Dedifferentiated amniotic fluid mesenchymal stem cell (primary cell): Measurements from ENCODE around the gene GAS2L1.

ENCODE experiments used
- DNase-seq: peaks from one replicate; pipeline ENCODE4 v3.0.0-alpha.2; 2016; ENCODE audit errors: extremely low spot score

The GAS2L1 gene

DNA sequence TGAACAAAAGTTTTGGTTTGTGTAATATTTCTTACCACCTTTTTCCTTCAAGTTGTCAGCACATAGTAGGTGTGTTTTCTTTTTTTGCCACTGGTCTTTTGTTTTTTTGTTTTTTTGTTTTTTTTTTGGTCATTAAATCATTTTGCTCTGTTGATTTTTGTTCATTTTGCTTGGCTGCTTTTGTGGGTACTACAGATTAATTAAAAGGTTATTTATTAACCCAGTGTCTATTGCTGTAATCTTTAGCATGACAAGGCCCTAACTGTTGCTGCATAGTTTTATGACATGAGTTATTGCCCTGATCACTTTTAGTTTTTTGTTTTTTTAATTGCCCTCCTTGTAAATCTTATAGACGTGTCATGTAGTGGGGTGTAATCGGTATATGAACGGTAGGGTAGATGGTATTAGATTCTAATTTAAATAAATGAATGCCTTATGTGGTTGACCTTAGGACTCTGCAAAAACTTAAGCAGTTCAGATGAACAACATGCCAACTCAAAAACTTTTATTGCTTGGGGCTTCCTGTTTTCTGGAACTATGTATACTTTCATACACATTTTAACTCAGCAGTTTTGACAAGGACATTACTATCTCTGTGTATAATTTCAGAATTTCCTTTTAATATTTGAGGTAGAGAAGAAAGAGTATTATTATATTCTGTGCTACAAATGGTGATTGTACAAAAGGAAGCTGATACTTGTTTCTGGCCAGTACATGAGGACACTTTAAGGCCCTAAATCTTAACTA is 30.5 kb upstream of the GAS2L1 start:
- no peak for DNase-seq

DNA sequence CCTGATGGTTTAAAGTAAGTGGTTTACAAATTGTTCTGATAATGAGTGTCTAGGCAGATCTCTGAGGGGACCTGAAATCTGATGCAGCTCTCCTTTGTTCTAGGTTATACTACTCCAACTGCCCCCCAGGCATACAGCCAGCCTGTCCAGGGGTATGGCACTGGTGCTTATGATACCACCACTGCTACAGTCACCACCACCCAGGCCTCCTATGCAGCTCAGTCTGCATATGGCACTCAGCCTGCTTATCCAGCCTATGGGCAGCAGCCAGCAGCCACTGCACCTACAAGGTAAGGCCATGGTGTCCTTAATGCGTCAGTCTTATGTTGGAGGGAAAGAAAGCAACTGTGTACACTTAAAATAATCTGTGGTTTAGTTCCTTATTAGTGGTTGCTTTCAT is 28.5 kb upstream of the GAS2L1 start:
- no peak for DNase-seq

DNA sequence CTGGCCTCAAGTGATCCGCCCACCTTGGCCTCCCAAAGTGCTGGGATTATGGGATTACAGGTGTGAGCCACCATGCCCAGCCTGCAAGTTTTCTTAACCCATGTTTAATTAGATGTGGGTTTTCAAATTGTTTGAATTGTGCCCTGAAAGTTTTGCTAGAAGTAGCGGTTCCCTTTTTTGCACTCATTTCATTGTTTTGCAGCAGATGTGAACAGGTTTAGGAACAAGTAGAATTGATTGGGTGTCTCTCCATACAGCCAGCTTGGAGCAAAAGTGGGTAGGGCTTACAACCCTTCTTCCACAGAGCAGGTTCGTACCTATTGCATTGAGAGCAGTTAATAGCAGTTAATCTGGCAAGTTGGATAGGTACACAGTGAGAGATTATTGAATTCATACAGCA is 22.3 kb upstream of the GAS2L1 start:
- DNase-seq = no peak

DNA sequence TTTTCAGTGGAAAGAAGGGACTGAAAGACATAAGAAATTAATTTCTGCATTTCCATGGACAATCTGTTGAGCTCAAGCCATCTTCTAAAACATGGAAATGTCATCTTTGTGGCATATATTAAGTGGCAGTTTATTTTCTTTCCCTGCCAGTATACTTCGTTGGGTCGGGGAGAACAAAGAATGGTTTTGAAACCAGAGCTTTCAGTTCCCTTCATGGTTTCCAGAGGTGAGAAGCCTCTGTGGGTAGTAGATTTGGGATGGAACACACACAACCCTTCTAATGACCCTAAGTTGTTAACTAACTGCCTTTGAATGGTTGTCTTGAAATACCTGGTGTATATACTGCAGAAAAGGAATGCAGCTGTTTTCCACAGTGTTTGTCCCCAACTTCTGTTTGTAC is 17.6 kb upstream of the GAS2L1 start:
- DNase-seq = no peak

DNA sequence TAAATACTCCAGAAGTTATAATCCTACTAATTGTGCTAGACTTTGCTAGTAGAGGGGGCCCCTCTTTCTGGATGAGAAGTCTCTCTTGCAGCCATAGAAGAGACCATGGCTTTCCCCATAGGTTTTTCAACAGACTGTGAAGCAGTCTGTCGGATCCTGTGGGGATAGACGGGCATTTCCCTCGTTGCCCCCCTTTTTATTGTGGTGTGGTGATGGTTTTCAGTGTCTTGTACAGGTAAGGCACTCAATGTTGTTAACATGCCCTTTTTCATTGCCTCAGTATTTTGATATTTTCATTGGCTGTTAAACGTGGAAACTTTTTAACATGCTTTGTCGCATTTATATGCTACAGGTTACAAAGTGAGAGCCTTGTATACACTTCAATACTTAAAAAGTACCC is 16.4 kb upstream of the GAS2L1 start:
- no peak for DNase-seq

DNA sequence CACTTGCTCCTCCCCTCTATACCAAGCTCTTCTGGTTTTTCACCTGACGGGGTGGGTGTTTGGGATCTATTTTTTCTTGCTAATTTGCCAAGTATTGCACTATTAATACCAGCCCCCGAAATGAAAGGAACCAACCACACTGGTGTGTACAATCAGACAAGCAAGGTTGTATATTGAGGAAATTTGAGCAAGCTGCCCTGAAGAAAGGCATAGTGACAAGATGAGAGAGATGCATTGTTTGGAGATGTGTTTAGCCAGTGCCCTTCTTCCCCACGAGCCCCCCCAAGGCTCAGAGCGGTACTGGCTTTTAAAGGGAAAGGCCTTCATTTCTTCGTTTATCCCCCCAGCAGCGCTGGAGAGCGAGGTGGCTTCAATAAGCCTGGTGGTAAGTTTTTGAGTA is 15.2 kb upstream of the GAS2L1 start:
- DNase-seq = no peak

GRCh38 chr22:29292379-29292778 is 14.1 kb upstream of the GAS2L1 start:
- DNase-seq = no peak

DNA sequence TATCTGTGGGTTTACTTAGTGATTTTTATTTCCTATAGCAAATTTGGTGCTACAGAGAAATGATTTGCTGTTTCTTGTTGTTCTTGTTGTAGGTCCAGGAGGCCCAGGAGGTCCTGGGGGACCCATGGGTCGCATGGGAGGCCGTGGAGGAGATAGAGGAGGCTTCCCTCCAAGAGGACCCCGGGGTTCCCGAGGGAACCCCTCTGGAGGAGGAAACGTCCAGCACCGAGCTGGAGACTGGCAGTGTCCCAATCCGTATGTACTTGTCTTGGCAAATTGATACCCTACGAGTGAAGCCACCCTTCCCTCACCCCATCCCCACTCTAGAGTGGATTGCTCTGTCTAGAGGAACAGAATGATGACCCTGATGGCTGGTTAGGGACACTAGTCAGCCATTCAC is 7.8 kb upstream of the GAS2L1 start:
- DNase-seq = no peak

DNA sequence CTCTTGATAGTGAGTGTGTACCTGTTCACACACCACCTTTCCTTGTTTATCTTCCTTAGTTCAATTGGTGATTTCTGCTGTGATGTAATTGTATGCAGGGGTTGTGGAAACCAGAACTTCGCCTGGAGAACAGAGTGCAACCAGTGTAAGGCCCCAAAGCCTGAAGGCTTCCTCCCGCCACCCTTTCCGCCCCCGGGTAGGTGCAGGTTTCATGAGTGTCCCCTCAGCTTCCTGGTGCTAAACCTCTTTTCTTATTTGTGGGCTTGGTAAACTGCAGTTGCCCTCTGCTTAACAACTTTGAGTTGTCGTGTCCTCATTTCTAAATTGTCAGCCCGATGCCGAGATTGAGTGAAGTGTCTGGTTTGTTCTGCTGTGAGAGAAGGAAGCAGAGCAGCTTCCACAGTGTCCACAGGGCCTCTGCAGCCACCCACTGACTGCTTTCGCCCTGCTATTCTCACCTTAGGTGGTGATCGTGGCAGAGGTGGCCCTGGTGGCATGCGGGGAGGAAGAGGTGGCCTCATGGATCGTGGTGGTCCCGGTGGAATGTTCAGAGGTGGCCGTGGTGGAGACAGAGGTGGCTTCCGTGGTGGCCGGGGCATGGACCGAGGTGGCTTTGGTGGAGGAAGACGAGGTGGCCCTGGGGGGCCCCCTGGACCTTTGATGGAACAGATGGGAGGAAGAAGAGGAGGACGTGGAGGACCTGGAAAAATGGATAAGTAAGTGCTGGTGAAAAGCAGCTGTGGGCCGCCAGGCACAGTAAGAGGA is 7.1 kb upstream of the GAS2L1 start:
- DNase-seq = no peak

DNA sequence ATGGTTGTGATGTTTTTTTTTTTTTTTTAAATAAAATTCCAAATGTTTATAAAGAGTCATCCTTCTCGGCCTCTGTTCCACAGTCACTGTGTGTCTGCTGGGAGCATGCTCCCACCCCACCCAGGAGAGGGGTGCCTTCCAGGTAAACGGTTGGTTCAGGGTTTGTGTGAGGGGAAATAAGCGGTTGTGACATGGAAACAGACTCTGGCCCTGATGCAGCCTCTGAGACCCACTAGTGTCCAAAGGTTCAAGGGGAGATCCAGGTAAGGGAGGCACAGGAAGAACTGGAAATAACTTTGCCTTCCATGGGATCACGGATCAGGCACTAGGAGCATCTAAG is 6.0 kb upstream of the GAS2L1 start:
- DNase-seq = no peak

DNA sequence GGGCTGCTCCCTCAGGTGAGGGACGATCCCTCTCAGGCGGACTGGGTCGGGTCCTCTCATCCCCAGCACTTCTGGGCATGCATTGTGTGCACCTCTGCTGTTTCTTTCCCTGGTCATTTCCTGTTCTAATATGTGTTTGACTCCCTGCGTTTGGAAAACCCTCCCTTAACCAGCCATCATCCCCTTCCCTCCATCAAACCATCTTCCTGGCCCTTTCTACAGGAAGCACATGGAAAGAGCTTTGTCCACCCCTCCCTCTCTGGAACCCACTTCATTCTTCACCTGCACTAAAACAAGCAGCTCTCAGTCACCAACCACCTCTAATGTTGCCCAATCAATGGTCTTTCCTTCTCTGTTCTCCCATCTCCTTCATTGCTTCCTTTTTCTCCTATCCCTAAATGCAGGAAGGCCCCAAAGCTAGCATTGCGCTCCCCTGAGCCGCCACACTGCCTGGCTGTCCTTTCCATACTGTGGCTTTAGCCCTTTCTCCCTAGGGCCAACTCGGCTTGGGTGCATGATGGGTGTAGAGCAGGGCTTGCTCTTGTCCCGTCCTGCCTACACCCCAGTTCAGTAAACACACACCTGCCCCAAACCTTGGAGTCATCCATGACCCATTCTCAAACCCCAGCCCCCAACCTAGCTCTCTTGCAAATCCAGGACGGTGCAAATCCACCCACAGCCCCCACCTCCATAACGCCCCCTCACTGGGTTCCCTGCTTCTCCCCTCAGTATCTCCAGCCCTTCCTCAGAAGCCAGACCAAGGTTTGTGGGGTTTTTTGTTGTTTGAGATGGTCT is 5.4 kb upstream of the GAS2L1 start:
- DNase-seq = no peak

- DNase-seq = no peak
These were observed 4.6 kb upstream of the GAS2L1 start for GRCh38 chr22:29301716-29302401.

DNA sequence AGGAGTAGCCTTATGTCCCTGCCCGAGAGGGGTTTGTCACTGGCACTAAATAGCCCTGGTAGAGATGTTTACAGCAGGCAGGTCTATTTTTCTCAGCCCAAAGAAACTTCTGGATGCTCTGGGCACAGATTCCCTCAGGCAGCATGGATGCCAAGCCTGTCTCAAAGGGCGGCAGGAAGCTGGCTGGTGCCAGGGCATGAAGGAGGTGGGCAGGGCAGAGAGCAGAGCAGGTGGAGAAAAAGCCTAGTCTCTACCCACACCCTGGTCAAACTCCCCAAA is 4.1 kb upstream of the GAS2L1 start:
- no peak for DNase-seq

DNA sequence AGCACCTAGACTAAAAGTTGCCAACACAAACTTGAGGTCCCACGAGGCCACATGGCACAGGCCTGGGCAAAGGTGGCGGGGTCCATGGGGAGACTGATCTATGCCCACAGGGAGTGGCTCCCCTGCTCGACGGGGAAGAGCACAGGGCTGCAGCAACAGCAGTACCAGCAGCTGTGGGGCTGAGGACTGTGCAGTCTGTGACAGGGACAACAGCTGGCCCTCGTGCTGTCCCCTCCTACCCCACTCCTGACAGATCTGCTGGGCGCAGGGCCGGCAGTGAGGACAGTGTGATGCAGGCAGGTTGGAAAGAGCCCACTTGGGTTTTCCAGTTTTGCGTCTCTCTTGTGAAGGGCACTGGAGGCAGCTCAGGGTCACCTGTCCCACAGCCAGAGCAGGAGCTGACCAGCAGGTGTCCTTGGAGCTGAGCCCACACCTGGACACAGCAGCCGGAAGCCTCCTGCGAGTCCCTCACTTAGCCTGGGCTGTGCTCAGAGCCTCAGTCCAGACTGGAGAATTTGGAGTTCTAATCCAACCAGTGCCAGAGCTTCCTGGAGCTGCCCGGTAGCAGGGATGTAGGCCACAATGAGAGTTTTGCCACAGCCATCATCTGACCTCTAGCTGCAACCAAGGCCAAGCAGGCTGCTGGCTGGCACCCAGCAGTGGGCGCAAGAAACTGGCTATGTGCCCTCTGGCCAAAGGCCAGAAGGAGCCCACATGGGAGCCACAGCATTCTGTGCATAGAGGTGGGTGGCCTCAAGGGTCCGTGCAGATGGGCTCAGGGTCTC is 3.6 kb upstream of the GAS2L1 start:
- DNase-seq = no peak

- DNase-seq = no peak
These were observed 645 bp upstream of the GAS2L1 start for GRCh38 chr22:29305836-29306174.

GRCh38 chr22:29306835-29307595 is 565 bp downstream of the GAS2L1 start:
- DNase-seq = peak; percentile 59

DNA sequence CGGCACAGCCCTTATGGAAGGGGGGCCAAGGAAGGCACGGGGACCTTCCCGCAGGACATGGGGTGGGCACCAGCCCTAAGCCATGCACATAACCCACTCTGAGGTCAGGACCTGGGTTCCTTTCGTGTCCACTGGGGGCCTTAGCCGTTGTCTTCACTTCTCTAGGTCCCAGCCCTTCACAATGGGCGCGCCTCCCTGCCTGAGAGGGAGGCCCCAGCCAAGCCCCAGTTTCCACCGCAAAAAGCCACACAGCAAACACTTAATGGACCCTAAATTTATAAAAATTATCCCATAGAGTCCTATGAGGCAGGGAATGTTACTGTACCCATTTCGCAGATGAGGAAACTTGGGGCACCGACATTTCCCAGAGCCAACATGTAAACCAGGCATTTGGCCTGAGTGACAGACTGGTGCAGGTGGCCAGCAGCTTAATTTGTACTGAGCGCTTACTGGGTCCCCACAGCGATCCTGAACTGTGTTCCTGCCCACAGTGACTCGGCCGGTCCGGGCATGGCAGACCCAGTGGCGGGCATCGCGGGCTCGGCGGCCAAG is 1.2 kb downstream of the GAS2L1 start:
- DNase-seq = no peak

DNA sequence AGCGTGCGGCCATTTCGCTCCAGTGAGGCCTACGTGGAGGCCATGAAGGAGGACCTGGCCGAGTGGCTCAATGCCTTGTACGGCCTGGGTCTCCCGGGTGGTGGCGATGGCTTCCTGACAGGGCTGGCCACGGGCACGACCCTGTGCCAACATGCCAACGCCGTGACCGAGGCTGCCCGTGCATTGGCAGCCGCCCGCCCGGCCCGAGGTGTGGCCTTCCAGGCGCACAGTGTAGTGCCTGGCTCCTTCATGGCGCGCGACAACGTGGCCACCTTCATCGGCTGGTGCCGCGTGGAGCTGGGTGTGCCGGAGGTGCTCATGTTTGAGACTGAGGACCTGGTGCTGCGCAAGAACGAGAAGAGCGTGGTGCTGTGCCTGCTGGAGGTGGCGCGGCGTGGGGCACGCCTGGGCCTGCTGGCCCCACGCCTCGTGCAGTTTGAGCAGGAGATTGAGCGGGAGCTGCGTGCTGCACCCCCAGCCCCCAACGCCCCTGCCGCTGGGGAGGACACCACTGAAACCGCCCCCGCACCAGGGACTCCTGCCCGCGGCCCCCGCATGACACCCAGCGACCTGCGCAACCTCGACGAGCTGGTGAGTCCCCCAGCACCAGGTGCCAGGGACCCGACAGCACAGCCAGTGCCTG is 1.8 kb downstream of the GAS2L1 start:
- DNase-seq = no peak

GRCh38 chr22:29308791-29309262 is 2.4 kb downstream of the GAS2L1 start:
- DNase-seq = no peak
